B cell (primary cell): ENCODE data around the gene LRRC63.

Experiments
- CTCF ChIP-seq: fragments of 200-600 bp; IDR thresholded peaks from one replicate; pipeline ENCODE4 v1.8.0; 2022; ENCODE audit warnings: antibody characterized with exemption, mild to moderate bottlenecking
- EZH2 ChIP-seq: IDR thresholded peaks from 2 replicates; pipeline ENCODE4 v1.6.1; 2012; ENCODE audit warnings: borderline replicate concordance, low read depth, mild to moderate bottlenecking, moderate library complexity, low read length; ENCODE audit not compliant: insufficient read depth, poor library complexity, severe bottlenecking

GRCh38 chr13:46274094-46274698 is 62.5 kb downstream of the LRRC63 start:
- TF ChIP-seq CTCF, result no peak
- no peak for TF ChIP-seq EZH2
